Prostate gland (tissue), 2 donors: ENCODE measurements around the gene PADI6.
A peak's percentile ranks its signal among the peaks of the same experiment; 100 is the strongest.

Source experiments
- CTCF ChIP-seq, 4 experiments: fragments of 200-600 bp in 2 of 4; fragments of 450-650 bp in 2 of 4; sonication (generic) in 2 of 4; IDR thresholded peaks; 1 replicate in 3 of 4; 2 replicates in 1 of 4; pipeline ENCODE4 v1.5.1; 2016 to 2019; ENCODE audit warnings: antibody characterized with exemption in 4 of 4, mild to moderate bottlenecking in 2 of 4, moderate library complexity in 2 of 4
- POLR2A ChIP-seq: fragments of 450-650 bp; IDR thresholded peaks from one replicate; pipeline ENCODE4 v1.6.1; 2016; ENCODE audit warnings: antibody characterized with exemption, mild to moderate bottlenecking

- TF ChIP-seq CTCF (IDR thresholded peaks at IDR 0.05) (peak in 1 of 4 experiments; percentile 26), POLR2A (no peak)
These were observed 67.5 kb downstream of the PADI6 start, which contains the start of gene RCC2 for GRCh38 chr1:17439250-17440073.
